HL-60/S4 (cell line): Measurements from ENCODE around the gene PHF14.

Experiments used
- in situ Hi-C: fragments of 300-500 bp; cut with MboI; formaldehyde crosslinking; loops from 2 replicates; pipeline ENCODE4 v1.14.3; 2022; ENCODE audit warnings: low sequenced_read_pairs

The PHF14 gene

DNA sequence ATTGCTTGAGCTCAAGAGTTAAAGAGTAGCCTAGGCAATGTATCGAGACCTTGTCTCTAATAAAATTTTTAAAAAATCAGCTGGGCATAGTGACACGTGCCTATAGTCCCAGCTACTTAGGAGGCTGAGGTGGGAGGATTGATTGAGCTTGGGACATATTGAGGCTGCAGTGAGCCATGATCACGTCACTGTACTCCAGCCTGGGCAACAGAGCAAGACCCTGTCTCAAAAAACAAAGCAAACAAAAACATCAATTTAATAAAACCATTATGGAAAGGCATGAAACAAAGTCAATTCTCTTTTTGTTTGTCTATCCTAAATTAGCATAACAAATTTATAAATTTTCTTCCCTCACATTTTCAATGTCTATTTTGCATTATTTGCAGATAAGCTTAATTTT is 108.4 kb downstream of the PHF14 start:
- in situ Hi-C loops, result no loop called here

DNA sequence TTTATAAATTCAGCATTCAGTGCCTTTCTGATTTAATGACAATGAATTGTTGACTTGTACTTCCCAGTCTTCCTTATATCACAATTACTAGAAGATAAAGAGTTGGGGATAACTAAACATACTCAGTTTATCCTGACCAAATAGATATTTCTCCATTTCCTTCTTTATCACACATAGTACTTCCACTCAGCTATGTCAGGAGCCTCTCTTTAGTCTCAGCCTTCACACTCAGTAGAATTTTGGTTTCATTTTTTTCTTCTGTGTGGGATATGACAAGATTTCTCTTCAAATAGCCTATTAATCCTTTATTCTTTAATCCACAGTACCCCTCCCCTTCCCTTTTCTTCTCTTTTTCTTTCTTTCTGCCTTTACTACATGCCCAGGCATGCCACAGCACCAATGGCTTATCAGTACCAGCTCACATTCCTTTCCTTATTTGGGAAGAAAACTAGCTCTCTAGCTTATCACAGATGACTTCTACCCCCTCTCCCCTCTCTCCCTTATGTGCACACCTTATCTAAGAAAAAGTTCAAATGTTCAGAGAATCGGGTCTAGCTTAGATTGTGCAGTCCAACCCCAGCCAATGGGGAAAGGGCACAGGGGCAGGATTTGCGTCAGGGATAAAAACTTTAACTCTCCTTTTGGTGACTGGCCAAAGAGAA is 109.0 kb downstream of the PHF14 start:
- in situ Hi-C loops, result no loop called here

DNA sequence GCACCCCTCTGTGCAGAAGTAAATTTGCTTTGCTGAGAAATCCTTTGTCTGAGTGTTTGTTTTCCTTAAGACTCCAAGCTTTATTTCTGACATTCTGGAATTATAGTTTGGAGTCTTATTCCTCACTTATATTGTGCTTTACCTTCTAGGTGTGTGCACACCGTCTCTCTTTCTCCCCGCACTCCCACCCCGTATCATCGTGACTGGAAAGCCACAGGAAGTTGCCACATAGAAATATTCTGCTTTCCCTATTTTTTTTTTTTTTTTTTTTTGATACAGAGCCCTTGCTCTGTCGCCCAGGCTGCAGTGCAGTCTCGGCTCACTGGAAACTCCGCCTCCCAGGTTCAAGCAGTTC is 109.5 kb downstream of the PHF14 start:
- in situ Hi-C loops, result no loop called here

DNA sequence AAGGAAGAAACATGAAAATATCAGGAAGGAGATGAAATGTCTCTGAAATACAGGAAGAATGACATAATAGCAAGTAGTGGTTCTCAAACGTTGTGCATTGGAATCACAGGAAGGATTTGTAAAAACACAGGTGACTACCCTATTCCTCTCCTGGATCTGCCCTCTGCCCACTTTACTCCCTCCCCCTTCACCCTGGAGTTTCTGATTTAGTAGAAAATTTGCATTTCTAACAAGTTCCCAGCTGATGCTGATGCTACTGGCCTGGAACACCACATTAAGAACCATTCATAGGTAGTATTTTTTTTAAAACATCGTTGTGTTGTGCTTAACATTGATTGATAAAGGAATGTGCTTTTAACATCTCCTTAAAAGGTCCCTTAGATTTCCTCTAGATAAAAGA is 130.9 kb downstream of the PHF14 start:
- in situ Hi-C loops, result no loop called here

DNA sequence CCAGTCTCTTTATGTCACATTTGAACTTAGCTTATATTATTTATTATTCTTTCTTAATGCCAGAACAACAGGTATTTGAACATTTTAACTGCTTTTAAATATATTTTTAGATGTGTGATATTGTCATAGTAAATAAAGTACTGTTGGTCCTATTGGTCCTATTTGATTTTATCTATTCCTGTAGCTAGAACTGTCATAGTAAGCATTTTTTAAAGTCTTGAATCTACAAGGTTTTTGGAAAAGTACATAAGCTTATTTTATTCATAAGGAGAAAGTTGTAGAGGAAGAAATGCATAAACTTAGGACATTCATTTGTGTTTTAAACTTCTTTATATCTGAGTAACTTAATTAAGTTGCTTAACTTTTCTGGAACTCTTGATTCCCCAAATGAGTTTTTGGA is 136.0 kb downstream of the PHF14 start:
- in situ Hi-C loops, result no loop called here

DNA sequence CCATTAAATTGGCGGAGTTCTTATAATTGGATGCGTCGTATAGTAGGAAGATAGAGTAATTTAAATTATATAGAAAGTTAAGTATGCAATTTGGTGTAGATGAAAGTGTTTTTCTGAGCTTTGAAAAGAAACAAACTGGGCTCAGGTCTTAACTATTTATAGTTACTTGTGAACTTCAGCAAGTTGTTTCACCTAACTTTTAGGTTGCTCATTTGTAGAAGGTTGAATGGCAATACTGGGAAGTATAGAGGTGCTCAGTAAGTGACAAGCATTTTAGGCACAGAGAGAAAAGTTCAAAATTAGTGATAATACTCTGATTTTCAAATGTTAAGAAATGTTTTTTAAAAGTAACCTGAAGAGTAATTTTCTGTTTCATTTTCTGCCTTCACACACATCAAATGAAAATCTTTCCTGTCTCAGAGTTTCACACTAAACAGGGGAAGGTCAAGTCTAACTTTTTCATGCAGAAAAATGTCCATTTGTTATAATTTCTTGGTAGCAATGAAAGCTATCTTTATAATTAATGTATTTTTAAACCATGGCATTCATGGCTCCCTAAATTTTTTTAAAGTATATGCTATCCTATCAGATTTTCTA is 146.5 kb downstream of the PHF14 start:
- in situ Hi-C loops, result no loop called here

DNA sequence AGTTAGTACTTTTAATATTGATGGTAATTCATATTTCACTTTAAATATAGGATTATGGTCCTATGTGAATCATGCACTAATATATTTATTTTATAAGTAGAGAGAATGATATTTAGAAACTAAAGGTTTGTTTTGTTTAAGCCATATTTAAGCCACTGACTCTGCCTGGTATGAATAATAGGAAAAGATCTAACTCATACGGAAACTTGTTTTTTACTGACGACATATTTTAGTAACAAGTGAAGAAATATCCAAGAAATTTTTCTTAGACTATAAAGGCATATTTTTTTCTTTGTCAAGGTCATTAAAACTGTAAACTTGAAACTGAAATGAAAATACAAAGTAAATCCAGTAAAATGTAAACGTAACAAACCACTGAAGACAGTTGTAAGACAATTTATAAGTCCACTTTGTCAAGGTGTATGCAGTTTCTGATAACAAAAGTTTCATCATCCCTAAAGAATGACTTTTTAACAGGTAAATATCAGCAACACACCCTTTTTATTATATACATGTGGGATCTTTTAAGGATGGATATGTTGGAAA is 147.1 kb downstream of the PHF14 start:
- in situ Hi-C loops, result no loop called here

DNA sequence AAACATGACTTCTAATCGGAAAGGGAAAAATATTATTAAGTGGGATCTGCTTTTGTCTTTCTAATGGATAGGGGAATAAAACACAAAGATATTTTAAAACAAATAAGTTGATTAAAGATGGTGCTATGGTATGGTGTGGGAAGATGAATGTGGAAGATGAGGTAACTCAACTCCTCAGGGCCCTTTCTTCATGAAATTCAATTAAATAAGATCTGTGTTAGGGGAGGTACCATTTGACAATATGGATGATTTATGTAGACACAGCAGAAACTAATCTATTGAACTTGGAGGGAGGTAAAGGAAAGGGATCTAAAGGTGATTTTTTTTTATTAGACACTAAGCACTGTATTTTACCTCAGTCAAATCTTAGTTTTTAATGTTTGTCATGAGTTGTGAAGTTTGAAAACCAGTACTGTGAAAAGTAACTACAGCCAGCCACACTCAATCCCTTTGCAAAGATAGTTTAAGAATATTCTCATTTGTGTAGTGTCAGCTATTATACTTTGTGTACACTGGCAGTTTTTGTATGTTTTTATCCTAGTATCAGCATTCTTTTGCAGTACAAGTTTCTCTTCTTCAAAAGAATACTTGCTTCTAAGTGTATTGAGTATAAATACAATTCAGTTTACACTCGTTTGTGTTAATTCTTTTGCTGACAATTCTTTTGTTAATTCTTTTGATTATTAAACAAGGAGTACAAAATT is 151.3 kb downstream of the PHF14 start:
- in situ Hi-C loops, result no loop called here

DNA sequence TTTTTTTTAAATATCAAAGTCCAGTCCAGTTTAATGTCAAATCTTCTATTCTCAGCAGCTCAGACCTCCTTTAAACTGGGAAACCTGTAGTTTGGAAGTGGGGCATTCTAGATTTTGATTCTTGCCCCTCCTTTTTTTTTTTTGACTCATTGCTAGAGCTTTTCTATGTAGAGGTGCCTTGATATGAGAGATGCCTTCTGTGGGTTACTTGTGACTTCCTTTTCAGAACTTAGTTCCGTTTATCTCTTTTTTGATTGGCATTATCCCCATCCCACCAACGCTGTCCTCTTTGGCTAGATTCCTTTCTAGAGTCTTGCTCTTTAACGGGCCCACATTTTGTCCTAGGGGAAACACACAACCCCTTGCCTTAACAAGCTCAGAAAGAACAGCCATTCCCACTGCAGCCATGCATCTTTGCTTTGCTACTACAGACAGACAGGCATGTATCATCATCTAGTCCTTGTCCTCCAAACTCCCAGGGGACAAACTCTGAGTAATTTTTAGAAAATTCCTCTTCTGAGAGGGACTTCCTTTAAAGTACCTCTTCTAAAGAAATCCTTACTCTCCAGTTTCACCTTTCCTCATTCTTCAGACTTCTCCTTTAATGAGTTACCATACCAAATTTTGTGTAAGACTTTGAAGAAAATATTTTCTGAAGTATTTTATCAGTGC is 153.6 kb downstream of the PHF14 start:
- in situ Hi-C loops, result no loop called here

DNA sequence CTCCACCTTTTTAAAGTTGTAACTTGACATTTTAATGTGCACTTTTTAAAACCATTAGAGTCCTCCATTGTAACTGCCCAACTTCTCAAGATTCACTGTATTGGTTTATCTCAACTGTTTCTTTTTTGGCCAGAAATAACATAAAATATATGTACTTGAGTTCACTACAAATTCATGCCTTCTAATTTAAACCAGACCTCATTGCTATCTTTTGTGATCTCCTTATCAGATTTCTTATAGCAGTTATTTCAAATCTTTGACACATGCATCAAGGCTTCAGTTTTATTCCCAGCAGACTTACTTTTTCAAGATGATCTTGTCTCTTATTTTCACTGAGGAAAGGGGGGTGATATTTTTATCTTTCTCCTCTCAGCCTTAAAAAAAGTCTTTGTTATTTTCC is 154.3 kb downstream of the PHF14 start:
- in situ Hi-C loops, result no loop called here

DNA sequence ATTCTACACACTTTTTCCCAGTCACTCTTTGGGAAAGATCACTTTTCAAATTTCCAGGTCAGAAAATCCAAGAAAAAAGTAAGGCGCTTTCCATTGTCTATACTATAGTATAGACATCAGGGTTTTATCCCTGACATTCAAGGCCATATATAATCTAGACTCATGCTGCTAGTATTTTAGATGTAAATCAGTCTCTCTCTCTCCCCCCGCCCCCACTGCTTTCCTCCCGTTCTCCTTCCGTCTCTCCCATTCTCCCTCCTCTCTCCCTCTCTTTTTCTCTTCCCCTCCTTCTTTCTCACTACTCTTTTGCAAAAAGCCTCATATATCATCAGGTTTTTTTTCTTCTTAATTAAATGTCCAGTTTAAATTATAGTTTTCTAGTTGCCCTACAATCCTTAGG is 154.8 kb downstream of the PHF14 start:
- in situ Hi-C loops, result no loop called here

DNA sequence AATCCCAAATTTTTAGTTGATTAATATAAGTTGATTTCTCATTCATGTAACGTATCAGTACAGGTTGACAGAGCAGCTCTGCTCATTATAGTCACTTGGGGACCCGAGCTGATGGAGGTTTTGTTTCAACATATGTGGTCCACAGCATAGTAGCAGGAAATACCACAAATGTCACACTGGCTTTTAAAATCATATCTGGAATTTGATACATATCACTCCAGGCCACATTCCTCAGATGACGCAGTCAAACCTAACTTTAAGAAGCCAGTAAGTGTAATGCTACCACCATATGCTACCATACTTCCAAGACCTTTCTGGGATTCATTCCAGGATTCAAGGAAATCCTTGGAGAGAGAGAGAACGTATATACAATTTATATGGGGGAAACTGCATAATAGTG is 156.3 kb downstream of the PHF14 start:
- in situ Hi-C loops, result no loop called here

DNA sequence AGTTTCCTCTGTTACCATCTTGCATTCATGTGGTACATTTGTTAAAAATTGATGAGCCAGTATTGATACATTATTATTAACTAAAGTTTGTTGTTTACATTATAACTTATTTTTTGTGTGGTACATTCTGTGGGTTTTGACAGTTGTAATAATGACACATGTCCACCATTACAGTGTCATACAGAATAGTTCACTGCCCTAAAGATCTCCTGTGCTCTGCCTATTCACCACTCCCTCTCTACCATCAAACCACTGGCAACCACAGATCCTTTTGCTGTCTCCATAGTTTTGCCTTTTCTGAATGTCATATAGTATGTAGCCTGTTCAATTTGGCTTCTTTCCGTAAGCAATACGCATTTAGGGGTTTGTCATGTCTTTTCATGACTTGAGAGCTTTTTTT is 156.9 kb downstream of the PHF14 start:
- in situ Hi-C loops, result no loop called here

DNA sequence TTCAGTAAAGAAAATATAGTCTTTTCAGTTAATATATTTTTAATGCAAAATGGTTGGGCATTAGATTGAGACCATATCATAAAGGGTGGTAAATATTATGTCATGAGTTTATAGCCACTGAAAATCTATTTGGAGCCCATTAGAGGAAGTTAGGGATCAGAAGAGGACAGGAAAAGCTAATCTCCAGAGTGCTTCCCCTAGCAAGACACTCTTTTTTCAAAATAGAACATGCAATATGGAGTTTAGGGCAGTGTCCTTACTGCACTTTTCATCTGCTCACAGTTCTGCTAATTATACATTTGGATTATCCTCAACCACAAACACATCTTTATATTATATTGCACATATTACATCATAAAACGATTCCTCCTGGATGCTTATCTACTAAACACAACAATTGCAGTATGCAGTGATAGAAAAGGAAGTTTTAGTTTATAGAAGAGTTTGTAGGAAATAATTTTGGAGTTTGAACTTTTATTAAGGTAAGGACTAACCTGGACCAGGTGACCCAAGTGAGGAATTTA is 159.8 kb downstream of the PHF14 start:
- in situ Hi-C loops, result no loop called here

DNA sequence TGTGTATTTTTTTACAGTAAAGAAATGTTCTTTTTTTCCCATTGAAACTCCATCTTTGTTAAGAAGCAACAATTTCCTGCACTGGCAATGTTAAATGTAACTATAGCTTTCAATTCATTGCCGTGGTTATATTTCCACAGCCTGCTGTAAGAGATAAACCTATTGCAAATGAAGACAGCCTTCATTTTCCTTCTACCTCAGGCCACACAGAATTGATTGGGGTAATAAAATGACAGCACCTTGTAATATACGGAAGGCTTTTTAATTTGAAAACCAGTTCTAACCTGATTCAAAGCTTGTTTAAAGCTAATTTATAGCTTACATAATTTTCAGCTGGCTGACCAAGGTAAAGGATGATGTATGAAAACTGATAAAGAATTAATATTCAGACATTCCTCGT is 161.9 kb downstream of the PHF14 start:
- in situ Hi-C loops, result no loop called here

DNA sequence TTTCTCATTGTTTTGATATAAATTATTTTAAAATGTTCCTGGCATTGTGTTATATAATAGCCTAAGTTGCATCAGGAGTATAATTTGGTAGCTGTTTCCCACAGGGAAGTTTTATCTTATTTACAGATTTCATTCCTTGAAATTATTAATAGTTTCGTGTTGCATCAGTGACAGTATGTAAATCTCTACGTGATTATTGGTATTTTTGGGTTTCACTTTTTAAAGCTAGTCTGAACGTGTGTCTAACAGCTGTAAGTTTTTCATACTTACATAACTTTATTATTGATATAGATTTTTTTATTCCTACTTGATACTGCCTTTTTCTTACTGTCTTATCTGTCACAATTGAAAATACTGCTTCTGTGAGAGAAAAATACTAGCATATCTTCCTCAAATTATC is 167.9 kb downstream of the PHF14 start:
- in situ Hi-C loops, result no loop called here

DNA sequence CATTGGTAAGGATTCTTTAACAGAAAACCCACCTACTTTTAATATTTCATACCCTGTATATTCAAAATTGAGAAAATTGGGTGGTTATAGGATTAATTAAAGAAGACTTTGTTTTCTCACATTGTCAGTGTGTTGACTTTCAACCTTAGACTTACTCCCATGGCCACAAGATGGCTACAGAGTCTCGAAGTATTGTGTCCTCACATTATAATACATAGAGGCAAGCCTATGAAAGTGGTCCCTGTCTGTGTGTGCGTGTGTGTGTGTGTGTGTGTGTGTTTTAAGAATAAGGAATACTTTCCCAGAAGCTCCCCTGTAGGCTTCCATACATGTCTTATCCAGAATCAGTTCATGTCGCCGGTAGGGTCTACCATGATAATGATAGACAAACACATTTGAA is 180.0 kb downstream of the PHF14 start:
- in situ Hi-C loops, result no loop called here

DNA sequence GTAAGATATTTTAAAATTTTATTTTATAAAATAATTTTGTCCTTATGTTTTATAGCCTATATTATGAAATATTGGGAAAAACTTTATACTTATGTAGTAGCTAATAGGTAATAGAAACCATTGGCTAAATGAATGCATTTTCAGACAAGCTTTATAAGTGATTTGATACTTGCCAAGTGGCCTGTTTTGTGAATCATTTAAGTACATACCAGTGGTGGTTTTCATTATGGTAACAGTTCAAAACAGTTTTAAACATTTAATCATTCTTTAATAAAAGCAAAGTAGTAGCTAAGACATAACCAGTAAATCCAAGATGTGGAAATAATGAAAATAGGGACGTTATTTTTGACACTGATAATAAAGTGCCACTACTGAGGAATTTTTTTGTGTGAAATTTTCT is 182.2 kb downstream of the PHF14 start:
- in situ Hi-C loops, result no loop called here

DNA sequence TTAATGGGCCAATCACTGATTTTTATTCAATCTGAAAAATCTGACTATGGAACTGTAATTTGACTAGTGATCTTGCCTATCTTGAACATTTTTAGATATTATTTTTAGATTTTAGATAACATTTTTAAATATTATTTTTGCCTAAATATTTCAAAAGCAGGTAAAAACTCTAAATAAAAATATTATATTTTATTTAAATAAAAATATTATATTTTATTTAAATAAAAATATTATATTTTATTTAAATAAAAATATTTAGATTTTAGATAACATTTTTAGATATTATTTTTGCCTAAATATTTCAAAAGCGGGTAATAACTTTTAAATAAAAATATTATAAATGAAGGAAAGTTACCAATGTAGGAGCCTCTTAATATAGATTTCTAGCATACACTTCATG is 187.8 kb downstream of the PHF14 start:
- in situ Hi-C loops, result no loop called here

DNA sequence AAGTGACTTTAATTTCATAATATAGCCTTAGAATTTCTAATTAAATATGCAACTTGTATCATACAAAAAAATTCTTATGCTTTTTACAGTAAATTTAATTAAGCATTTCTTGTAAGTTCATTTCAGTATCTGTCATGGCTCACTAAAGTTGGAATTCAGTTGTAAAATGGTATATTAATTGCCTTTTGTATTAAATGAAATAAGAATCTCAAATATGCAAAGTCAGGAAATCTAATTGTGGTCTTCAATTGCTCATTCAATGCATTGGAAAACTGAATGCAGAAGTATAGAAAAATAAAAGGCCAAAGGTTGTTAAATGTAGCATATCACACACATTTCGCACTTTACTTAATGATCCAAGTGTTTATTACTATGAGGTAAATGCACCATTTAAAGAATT is 189.5 kb downstream of the PHF14 start:
- in situ Hi-C loops, result no loop called here

DNA sequence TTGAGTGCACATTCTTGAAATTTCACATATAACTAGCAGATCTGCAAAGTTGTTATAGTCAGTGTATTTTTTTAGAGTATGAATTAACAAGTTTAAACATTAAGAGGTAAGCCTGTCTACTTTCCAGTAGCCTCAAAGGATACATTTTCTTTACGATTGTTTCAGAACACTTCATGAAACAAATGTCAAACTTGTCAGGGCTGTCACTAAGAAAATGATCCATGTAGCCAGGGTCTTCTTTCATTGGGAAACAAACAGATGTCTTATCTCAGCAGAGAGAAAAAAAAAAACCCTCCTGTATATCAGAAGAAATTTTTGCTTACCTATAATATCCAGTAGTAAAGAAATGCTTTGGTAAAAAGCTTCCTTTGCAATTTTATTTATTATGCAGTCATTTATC is 192.4 kb downstream of the PHF14 start:
- in situ Hi-C loops, result no loop called here
